Esophagus squamous epithelium (tissue), 4 donors: ENCODE data around the gene COL8A2.

Experiments
- CTCF ChIP-seq, 6 experiments: fragments of 450-650 bp in 4 of 6; fragments of 200-600 bp in 2 of 6; sonication (generic) in 2 of 6; IDR thresholded peaks; one replicate each; pipeline ENCODE4 v1.5.1; 2016 to 2019; ENCODE audit warnings: antibody characterized with exemption in 6 of 6, mild to moderate bottlenecking in 4 of 6, moderate library complexity in 4 of 6
- POLR2A ChIP-seq, 4 donors: fragments of 450-650 bp; IDR thresholded peaks; one replicate each; pipeline ENCODE4 v1.6.1; 2017; ENCODE audit warnings: antibody characterized with exemption in 4 of 4, mild to moderate bottlenecking in 4 of 4, moderate library complexity in 3 of 4

- TF ChIP-seq POLR2A (IDR thresholded peaks at IDR 0.05), result no peak
- TF ChIP-seq CTCF (IDR thresholded peaks at IDR 0.05), result no peak
Measured at GRCh38 chr1:36087233-36088123, 37.5 kb downstream of the COL8A2 start.
